A549 treated with CORT108297 at 1 μM for 4 hours (cell line): ENCODE data around the gene SIKE1. TPM values are rescaled to one million over a fixed set of nuclear protein-coding genes. Genes with fewer than 3 reads are reported as not detected.

Source experiments
- total RNA-seq: library from RNA; stranded (reverse); fragments of 200-300 nt; extraction: Qiagen RNA extraction; gene quantifications from 5 replicates; pipeline ENCODE4 v1.2.3, GENCODE V29; 2022

Gene SIKE1
- total RNA-seq: 15.6 to 19.4 TPM (median 16.0 TPM) in 5 replicates

GRCh38 chr1:114780344-114781226 lies at the start of gene SIKE1:
Gene SIKE1, minus strand, starts transcription at chr1:114780685. Its CDS starts 78 bp downstream, at chr1:114780607.

GRCh38 chr1:114757455-114758255 lies 22.8 kb downstream of the SIKE1 start, which contains the start of gene CSDE1:
Gene CSDE1, minus strand, starts transcription at chr1:114757984. Its CDS starts 18,094 bp downstream, at chr1:114739890.

Other genes with a start within 250 kb of the SIKE1 start
- gene BCAS2, start 199.1 kb downstream of the SIKE1 start, total RNA-seq: 26.2 to 29.7 TPM (median 27.7 TPM) in 5 replicates
- 0.29 to 0.57 TPM (median 0.39 TPM) in 5 replicates for gene DENND2C, start 110.6 kb downstream of the SIKE1 start, total RNA-seq
- 0.07 TPM in 1 of 5 replicates, not detected in the others for gene AMPD1, start 85.1 kb downstream of the SIKE1 start, total RNA-seq
- gene NRAS, start 63.9 kb downstream of the SIKE1 start, total RNA-seq: 26.1 to 36.0 TPM (median 28.1 TPM) in 5 replicates
- gene CSDE1, start 22.7 kb downstream of the SIKE1 start, total RNA-seq: 115 to 168 TPM (median 125 TPM) in 5 replicates
- gene SYCP1, start 74.2 kb upstream of the SIKE1 start, total RNA-seq: not detected in 5 replicates
- gene TSHB, start 249.1 kb upstream of the SIKE1 start, total RNA-seq: not detected in 5 replicates